ENCODE results near the gene ESR1. TPM values are rescaled to one million over a fixed set of nuclear protein-coding genes. Genes with fewer than 3 reads are reported as not detected.

The ESR1 gene
- total and polyA plus RNA-seq, 11 donors = 0.15 to 3.5 (median 0.93) TPM

DNA sequence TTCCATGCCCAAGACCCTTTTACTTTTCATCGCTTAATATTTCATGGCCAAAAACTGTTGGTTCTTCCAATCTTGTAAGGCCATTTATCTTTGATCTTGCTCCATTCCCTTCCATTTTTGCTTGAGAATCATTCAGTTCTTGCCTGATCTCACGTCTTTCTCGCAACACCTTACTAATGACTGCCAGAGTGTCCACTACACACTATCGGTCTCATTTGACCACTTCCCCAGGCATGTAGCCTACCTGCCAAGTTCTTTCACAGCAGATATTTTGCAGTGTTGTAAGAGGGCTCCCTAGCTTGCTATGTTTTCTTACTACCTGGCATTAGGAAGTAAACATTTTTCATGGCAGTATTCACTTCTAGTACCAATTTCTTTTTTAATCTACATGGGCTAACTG lies 248.0 kb downstream of the ESR1 start:
- no peak for DNase-seq
- no peak for ATAC-seq
- 91 to 96% (median 94%) methylated on average over 4 of the region's 4 CpGs for WGBS, 4 donors

DNA sequence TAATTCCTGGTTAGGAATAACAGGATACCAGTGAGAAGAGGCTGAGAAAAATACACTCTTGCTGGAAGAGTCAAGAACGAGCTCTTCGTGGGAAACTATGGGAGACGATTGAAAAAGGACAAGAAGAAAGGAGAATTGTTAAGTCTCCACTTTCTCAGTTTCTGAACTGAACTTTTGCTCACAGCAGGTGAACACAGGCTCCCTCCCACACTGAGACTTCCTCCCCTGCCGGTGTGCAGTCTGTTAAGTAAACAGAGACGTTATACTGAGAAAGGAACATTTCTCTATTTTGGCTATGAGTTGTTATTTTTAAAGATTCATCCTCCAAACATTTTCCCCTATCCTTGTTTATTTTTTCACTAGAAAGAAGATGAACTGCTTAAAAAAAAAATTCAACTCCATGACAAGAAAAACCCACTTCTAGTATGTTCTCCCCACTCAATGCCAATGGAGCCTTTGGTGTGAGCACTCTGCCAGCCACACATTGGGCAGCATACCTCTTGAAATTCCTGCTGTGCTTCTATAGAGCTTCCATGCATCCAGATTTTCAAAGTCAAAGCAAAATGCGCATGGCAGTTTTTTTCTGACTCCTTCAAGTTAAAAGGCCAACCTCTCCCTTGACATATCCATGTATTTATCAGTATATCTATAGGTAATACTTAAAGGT lies 250.5 kb downstream of the ESR1 start:
- H3K4me3 ChIP-seq = no peak overlapping the region
- H3K9me3 ChIP-seq = no peaks in the 10 kb centered on the region
- H3K27me3 ChIP-seq = no peaks in the 10 kb centered on the region
- intact Hi-C loops (cut with DNase I) = no loop called here
- TF ChIP-seq, protein P1, sequence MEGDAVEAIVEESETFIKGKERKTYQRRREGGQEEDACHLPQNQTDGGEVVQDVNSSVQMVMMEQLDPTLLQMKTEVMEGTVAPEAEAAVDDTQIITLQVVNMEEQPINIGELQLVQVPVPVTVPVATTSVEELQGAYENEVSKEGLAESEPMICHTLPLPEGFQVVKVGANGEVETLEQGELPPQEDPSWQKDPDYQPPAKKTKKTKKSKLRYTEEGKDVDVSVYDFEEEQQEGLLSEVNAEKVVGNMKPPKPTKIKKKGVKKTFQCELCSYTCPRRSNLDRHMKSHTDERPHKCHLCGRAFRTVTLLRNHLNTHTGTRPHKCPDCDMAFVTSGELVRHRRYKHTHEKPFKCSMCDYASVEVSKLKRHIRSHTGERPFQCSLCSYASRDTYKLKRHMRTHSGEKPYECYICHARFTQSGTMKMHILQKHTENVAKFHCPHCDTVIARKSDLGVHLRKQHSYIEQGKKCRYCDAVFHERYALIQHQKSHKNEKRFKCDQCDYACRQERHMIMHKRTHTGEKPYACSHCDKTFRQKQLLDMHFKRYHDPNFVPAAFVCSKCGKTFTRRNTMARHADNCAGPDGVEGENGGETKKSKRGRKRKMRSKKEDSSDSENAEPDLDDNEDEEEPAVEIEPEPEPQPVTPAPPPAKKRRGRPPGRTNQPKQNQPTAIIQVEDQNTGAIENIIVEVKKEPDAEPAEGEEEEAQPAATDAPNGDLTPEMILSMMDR (IDR thresholded peaks at IDR 0.05) = no peak
- no peak for TF ChIP-seq POLR2A (IDR thresholded peaks at IDR 0.05)
- H3K27ac ChIP-seq = no peak overlapping the region
- 59 to 70% (median 66%) methylated on average over 6 of the region's 6 CpGs for WGBS, 4 donors
- H3K36me3 ChIP-seq = no peaks in the 10 kb centered on the region
- DNase-seq (no peak), ATAC-seq (no peak)
- H3K4me1 ChIP-seq = peaks cover 0 to 3% (median 0%) of the 10 kb centered on the region in 12 donors

More for the DNA sequence above, 248.0 kb downstream of the ESR1 start:
- Histone ChIP-seq H3K9me3 (no peaks in the 10 kb centered on the region), H3K36me3 (no peaks in the 10 kb centered on the region), H3K27ac (no peak overlapping the region), H3K4me3 (no peak overlapping the region), H3K4me1 (no peaks in the 10 kb centered on the region), H3K27me3 (no peaks in the 10 kb centered on the region)
- no peak for TF ChIP-seq POLR2A (IDR thresholded peaks at IDR 0.05)
- TF ChIP-seq, protein P1 (IDR thresholded peaks at IDR 0.05) = no peak
- intact Hi-C loops (cut with DNase I) = no loop called here

DNA sequence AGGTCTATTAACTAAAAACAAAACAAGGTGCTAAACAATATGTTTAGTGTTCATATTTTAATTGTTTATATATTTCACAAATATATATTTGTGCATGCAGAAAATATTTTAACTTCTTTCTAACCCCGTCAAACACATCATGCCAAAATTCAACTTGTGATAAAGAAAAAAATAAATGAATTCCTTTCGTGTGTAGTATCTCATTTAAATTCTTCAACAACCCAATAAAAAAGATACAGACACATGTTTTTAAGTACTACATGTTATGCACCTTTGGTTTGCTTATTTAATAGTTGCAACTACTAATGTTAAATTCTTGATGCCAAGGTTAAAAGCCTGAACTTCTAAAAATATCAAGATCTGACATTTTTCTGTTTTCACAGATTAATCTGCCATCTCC lies 252.4 kb downstream of the ESR1 start:
- Histone ChIP-seq H3K27me3 (no peaks in the 10 kb centered on the region), H3K9me3 (no peaks in the 10 kb centered on the region), H3K4me1 (peaks cover 0 to 6% (median 0%) of the 10 kb centered on the region in 12 donors), H3K27ac (no peak overlapping the region), H3K36me3 (no peaks in the 10 kb centered on the region), H3K4me3 (no peak overlapping the region)
- intact Hi-C loops (cut with DNase I) = no loop called here
- 79 to 90% (median 84%) methylated on average over 2 of the region's 2 CpGs for WGBS, 4 donors
- DNase-seq = no peak
- no peak for ATAC-seq
- no peak for TF ChIP-seq POLR2A (IDR thresholded peaks at IDR 0.05)
- TF ChIP-seq, protein P1 (IDR thresholded peaks at IDR 0.05) = no peak

DNA sequence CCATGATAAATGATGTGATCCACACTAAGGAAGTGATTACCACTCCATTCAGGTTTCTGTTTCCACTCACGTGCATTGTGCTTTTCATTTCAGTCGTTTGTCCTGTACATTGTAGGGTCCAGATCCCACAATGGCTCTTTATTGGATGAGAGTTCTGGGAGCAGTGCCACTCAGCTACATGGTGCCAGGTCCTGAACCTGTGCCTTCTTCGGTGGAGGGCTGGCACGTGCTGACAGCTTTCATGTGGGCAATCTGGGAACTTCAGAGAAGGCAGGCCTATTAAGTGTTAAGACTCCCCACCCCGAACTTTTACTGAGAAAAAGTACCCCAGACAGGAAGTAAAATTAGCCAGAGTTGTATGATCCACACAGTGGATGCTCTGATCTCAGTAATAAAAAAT lies 255.0 kb downstream of the ESR1 start:
- intact Hi-C loops (cut with DNase I) = no loop called here
- ATAC-seq = peak in 2 of 4 donors; percentile 31 to 46

More for the DNA sequence above, 255.0 kb downstream of the ESR1 start:
- Histone ChIP-seq H3K9me3 (no peaks in the 10 kb centered on the region), H3K4me3 (no peak overlapping the region), H3K27ac (no peak overlapping the region), H3K4me1 (peaks cover 0 to 6% (median 0%) of the 10 kb centered on the region in 12 donors), H3K27me3 (no peaks in the 10 kb centered on the region), H3K36me3 (no peaks in the 10 kb centered on the region)
- TF ChIP-seq, protein P1 (IDR thresholded peaks at IDR 0.05) = no peak
- TF ChIP-seq POLR2A (IDR thresholded peaks at IDR 0.05) = no peak
- 33 to 46% (median 41%) methylated on average over 5 of the region's 5 CpGs for WGBS, 4 donors
- peak in 1 of 5 donors; percentile 37 for DNase-seq
